ENCODE data around the gene NUP160. TPM values are rescaled to one million over a fixed set of nuclear protein-coding genes. Genes with fewer than 3 reads are reported as not detected.
"Not testable (repeated sequence)": the region's sequence is repeated elsewhere in the genome, so short reads cannot be mapped to it uniquely, and the experiment has no call there.

NUP160 gene
- total RNA-seq, 2 donors from 2014 or later: 82.1 to 87.6 TPM

DNA sequence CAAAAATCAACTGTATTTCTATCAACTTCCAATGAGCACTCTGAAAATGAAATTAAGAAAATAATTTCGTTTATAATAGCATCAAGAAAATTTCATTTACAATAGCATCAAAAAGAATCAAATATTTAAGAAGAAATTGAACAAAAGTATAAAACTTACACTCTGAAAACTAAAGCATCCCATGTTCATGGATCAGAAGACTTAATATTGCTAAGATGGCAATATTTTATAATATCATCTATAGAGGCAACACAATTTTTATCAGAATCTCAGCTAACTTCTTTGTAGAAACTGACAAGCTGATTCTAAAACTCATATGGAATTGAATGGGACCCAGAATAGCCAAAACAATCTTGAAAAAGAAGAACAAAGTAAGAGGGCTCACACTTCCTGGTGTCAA, 19.9 kb downstream of the NUP160 start:
- H3K27ac ChIP-seq (ENCODE audit: low read depth, low read length): no peak overlapping the region
- H3K36me3 Mint-ChIP-seq (ENCODE audit: low read depth): peaks cover 71% of the 10 kb centered on the region
- no peak overlapping the region for H3K9ac ChIP-seq (ENCODE audit: extremely low read depth, low read length, poor library complexity, severe bottlenecking)
- no peak overlapping the region for H3K4me3 Mint-ChIP-seq
- no peaks in the 10 kb centered on the region for H3K27me3 Mint-ChIP-seq (ENCODE audit: insufficient read depth)
- no peaks in the 10 kb centered on the region for H3K27me3 ChIP-seq (ENCODE audit: control insufficient read depth, insufficient read depth, low read length, poor library complexity, severe bottlenecking)
- H3K4me1 ChIP-seq (ENCODE audit: control insufficient read depth, insufficient read depth, low read length): no peaks in the 10 kb centered on the region
- TF ChIP-seq, protein P1, sequence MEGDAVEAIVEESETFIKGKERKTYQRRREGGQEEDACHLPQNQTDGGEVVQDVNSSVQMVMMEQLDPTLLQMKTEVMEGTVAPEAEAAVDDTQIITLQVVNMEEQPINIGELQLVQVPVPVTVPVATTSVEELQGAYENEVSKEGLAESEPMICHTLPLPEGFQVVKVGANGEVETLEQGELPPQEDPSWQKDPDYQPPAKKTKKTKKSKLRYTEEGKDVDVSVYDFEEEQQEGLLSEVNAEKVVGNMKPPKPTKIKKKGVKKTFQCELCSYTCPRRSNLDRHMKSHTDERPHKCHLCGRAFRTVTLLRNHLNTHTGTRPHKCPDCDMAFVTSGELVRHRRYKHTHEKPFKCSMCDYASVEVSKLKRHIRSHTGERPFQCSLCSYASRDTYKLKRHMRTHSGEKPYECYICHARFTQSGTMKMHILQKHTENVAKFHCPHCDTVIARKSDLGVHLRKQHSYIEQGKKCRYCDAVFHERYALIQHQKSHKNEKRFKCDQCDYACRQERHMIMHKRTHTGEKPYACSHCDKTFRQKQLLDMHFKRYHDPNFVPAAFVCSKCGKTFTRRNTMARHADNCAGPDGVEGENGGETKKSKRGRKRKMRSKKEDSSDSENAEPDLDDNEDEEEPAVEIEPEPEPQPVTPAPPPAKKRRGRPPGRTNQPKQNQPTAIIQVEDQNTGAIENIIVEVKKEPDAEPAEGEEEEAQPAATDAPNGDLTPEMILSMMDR (conservative IDR thresholded peaks at IDR 0.05): no peak
- H3K36me3 ChIP-seq (ENCODE audit: control insufficient read depth, insufficient read depth, low read length): peaks cover 73% of the 10 kb centered on the region
- no peaks in the 10 kb centered on the region for H3K9me3 ChIP-seq (ENCODE audit: control insufficient read depth, low read length)
- H3K4me1 Mint-ChIP-seq: no peaks in the 10 kb centered on the region
- no peak overlapping the region for H3K4me3 ChIP-seq (ENCODE audit: low read length)
- peaks cover 1% of the 10 kb centered on the region for H3K9me3 Mint-ChIP-seq
- H3K27ac Mint-ChIP-seq: peak overlapping the region; percentile 1
- WGBS, 2 experiments (ENCODE audit: insufficient coverage in 1 of 2, insufficient read length in 1 of 2): no CpG with 5 or more reads among the region's 1 CpG
- DNase-seq: no peak

DNA sequence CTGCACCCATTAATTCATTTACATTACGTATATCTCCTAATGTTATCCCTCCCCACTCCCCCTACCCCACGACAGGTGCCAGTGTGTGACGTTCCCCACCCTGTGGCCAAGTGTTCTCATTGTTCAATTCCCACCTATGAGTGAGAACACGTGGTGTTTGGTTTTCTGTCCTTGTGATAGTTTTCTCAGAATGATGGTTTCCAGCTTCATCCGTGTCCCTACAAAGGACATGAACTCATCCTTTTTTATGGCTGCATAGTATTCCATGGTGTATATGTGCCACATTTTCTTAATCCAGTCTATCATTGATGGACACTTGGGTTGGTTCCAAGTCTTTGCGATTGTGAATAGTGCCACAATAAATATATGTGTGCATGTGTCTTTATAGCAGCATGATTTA, 25.5 kb downstream of the NUP160 start:
- peaks cover 72% of the 10 kb centered on the region for H3K36me3 Mint-ChIP-seq (ENCODE audit: low read depth)
- 90 to 95% methylated on average over 2 to 4 of the region's 6 CpGs for WGBS, 2 experiments (ENCODE audit: insufficient coverage in 1 of 2, insufficient read length in 1 of 2)
- H3K9ac ChIP-seq (ENCODE audit: extremely low read depth, low read length, poor library complexity, severe bottlenecking); H3K9me3 ChIP-seq (ENCODE audit: control insufficient read depth, low read length); H3K4me1 ChIP-seq (ENCODE audit: control insufficient read depth, insufficient read depth, low read length); H3K4me3 Mint-ChIP-seq; H3K9me3 Mint-ChIP-seq; H3K27me3 ChIP-seq (ENCODE audit: control insufficient read depth, insufficient read depth, low read length, poor library complexity, severe bottlenecking); H3K27me3 Mint-ChIP-seq (ENCODE audit: insufficient read depth); H3K27ac ChIP-seq (ENCODE audit: low read depth, low read length); H3K27ac Mint-ChIP-seq; H3K4me3 ChIP-seq (ENCODE audit: low read length); DNase-seq; H3K4me1 Mint-ChIP-seq: not testable (repeated sequence)
- peaks cover 70% of the 10 kb centered on the region for H3K36me3 ChIP-seq (ENCODE audit: control insufficient read depth, insufficient read depth, low read length)

DNA sequence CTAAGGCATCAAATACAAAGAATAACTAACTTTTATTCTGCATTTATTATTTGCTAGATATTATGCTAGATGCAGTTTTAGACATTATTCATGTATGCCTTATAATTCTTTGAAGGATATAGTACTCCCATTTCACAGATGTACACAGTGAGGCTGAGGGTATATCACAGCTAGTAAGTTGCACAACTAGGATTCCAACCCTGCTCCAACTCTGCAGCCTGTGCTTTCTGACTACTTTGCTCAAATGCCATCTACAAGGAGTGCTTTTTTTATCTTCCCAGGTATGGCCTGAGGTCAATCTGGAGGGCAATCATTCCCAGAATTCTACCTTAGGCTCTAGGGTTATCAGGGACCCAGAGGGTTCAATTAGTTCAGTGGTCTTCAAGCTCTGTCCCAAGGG, 28.4 kb downstream of the NUP160 start:
- no peaks in the 10 kb centered on the region for H3K27me3 ChIP-seq (ENCODE audit: control insufficient read depth, insufficient read depth, low read length, poor library complexity, severe bottlenecking)
- Mint-ChIP-seq H3K9me3 (peaks cover 3% of the 10 kb centered on the region), H3K4me1 (no peaks in the 10 kb centered on the region), H3K36me3 (ENCODE audit: low read depth) (peaks cover 69% of the 10 kb centered on the region), H3K27ac (no peak overlapping the region), H3K27me3 (ENCODE audit: insufficient read depth) (no peaks in the 10 kb centered on the region), H3K4me3 (no peak overlapping the region)
- no peak overlapping the region for H3K27ac ChIP-seq (ENCODE audit: low read depth, low read length)
- TF ChIP-seq, protein P1 (conservative IDR thresholded peaks at IDR 0.05): no peak
- H3K9me3 ChIP-seq (ENCODE audit: control insufficient read depth, low read length): no peaks in the 10 kb centered on the region
- no peak overlapping the region for H3K9ac ChIP-seq (ENCODE audit: extremely low read depth, low read length, poor library complexity, severe bottlenecking)
- no peak for DNase-seq
- H3K36me3 ChIP-seq (ENCODE audit: control insufficient read depth, insufficient read depth, low read length): peaks cover 63% of the 10 kb centered on the region
- no peaks in the 10 kb centered on the region for H3K4me1 ChIP-seq (ENCODE audit: control insufficient read depth, insufficient read depth, low read length)
- H3K4me3 ChIP-seq (ENCODE audit: low read length): no peak overlapping the region

DNA sequence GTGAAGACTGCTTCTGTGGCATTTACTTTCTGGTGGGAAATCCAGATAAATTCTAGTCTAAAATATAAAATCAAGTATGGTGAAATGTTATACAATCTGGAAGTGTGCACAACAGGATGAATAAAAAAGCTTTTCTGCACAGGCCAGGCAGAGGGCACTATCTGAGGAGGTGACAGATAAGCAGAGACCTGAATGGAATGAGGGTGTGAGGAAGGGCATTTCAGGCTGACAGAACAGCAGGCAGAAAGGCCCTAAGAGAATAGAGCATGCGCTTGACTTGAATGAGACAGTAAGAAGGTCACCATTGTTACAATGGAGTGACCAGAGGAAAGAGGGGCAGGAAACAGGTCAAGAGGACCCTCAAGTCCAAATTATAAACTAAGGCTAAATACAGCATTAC, 47.4 kb downstream of the NUP160 start:
- Mint-ChIP-seq H3K27me3 (ENCODE audit: insufficient read depth) (no peaks in the 10 kb centered on the region), H3K36me3 (ENCODE audit: low read depth) (peaks cover 62% of the 10 kb centered on the region), H3K9me3 (no peaks in the 10 kb centered on the region), H3K4me1 (no peaks in the 10 kb centered on the region), H3K4me3 (no peak overlapping the region), H3K27ac (no peak overlapping the region)
- 93 to 100% methylated on average over 1 of the region's 1 CpG for WGBS, 2 experiments (ENCODE audit: insufficient coverage in 1 of 2, insufficient read length in 1 of 2)
- TF ChIP-seq, protein P1 (conservative IDR thresholded peaks at IDR 0.05): no peak
- Histone ChIP-seq H3K36me3 (ENCODE audit: control insufficient read depth, insufficient read depth, low read length) (peaks cover 90% of the 10 kb centered on the region), H3K4me3 (ENCODE audit: low read length) (no peak overlapping the region), H3K27ac (ENCODE audit: low read depth, low read length) (no peak overlapping the region), H3K9me3 (ENCODE audit: control insufficient read depth, low read length) (no peaks in the 10 kb centered on the region), H3K27me3 (ENCODE audit: control insufficient read depth, insufficient read depth, low read length, poor library complexity, severe bottlenecking) (no peaks in the 10 kb centered on the region), H3K4me1 (ENCODE audit: control insufficient read depth, insufficient read depth, low read length) (no peaks in the 10 kb centered on the region), H3K9ac (ENCODE audit: extremely low read depth, low read length, poor library complexity, severe bottlenecking) (no peak overlapping the region)
- no peak for DNase-seq

Data from endodermal cell (in vitro differentiated cells).